HepG2 (cell line): ENCODE results near the gene BLVRA. TPM values are rescaled to one million over a fixed set of nuclear protein-coding genes. Genes with fewer than 3 reads are reported as not detected.
"Not testable (repeated sequence)": the region's sequence is repeated elsewhere in the genome, so short reads cannot be mapped to it uniquely, and the experiment has no call there.

Experiments used
- ATAC-seq: fragments of 200-7000 bp; cut with Tn5 transposase; 3 replicates; pipeline ENCODE4 v1.9.1; 2020; ENCODE audit warnings: mild to moderate bottlenecking, moderate library complexity
- BruUV-seq: library from RNA; stranded (reverse); fragments of 400-500 nt; replicated peaks from 2 replicates; lab custom pipeline; 2021; lab: Mats Ljungman, UMichigan
- CTCF ChIA-PET: fragments of 300-600 bp; formaldehyde crosslinking; extraction: SDS; loops from one replicate; lab custom pipeline; 2021; ENCODE audit warnings: low total read pairs, inconsistent platforms, low intra/inter-chr PET ratio; lab: Yijun Ruan, JAX
- POLR2A ChIA-PET: fragments of 350-600 bp; sonication (Branson Sonifier 250); formaldehyde crosslinking; loops from one replicate; lab custom pipeline; 2020; ENCODE audit warnings: antibody characterized with exemption, inconsistent platforms; lab: Yijun Ruan, JAX
- DNase-seq: peaks from one replicate; pipeline ENCODE4 v3.0.0-alpha.2; 2015; ENCODE audit warnings: low spot score
- FAIRE-seq: peaks from 3 replicates; lab custom pipeline; 2011; peaks lifted over from hg19 to GRCh38; lab: Jason Lieb, UNC
- H2AFZ ChIP-seq: one replicate; pipeline ENCODE4 v1.6.1; 2011; ENCODE audit warnings: low read length, inconsistent platforms
- H3K27ac ChIP-seq: fragments of 300-600 bp; 3 replicates; pipeline ENCODE4 v1.8.0; 2011; ENCODE audit warnings: mixed run types, mild to moderate bottlenecking, mixed read lengths, low read length, inconsistent platforms; ENCODE audit not compliant: insufficient read depth; ENCODE audit errors: extremely low read length
- H3K27me3 ChIP-seq, 2 experiments: fragments of 200-600 bp in 1 of 2; 2 replicates in 1 of 2; 3 replicates in 1 of 2; pipeline versions ENCODE4 v1.6.0 to v1.8.0; 2011; ENCODE audit warnings: low read length in 2 of 2, mild to moderate bottlenecking in 2 of 2, moderate library complexity in 2 of 2, inconsistent platforms in 1 of 2; ENCODE audit not compliant: insufficient read depth in 2 of 2, control insufficient read depth in 1 of 2
- H3K36me3 ChIP-seq, 2 experiments: fragments of 200-600 bp in 1 of 2; replicated peaks in 1 of 2; 2 replicates in 1 of 2; 3 replicates in 1 of 2; pipeline versions ENCODE4 v1.5.1 to v1.8.0; 2011; ENCODE audit warnings: low read length in 2 of 2, inconsistent platforms in 1 of 2; ENCODE audit not compliant: insufficient read depth in 2 of 2, control insufficient read depth in 1 of 2
- H3K4me1 ChIP-seq: 2 replicates; pipeline ENCODE4 v1.5.1; 2012; ENCODE audit warnings: low read length, inconsistent platforms; ENCODE audit not compliant: insufficient read depth
- H3K4me2 ChIP-seq: 2 replicates; pipeline ENCODE4 v1.6.0; 2011; ENCODE audit warnings: low read depth, low read length, inconsistent platforms
- H3K4me3 ChIP-seq, 3 experiments: fragments of 200-600 bp in 1 of 3; sonication (generic), shearing (Covaris generic) in 1 of 3; replicated peaks in 1 of 3; 2 replicates each; pipeline ENCODE4 v1.5.1; 2011 to 2016; ENCODE audit warnings: low read length in 3 of 3, inconsistent platforms in 2 of 3, low read depth in 2 of 3, mild to moderate bottlenecking in 2 of 3, control low read depth in 1 of 3, mixed read lengths in 1 of 3; ENCODE audit not compliant: insufficient read depth in 1 of 3
- H3K79me2 ChIP-seq: one replicate; pipeline ENCODE4 v1.6.1; 2011; ENCODE audit warnings: low read length, inconsistent platforms; ENCODE audit not compliant: insufficient read depth
- H3K9ac ChIP-seq: 2 replicates; pipeline ENCODE4 v1.6.0; 2011; ENCODE audit warnings: mild to moderate bottlenecking, low read depth, low read length, inconsistent platforms; ENCODE audit not compliant: insufficient read depth
- H3K9me3 ChIP-seq: 2 replicates; pipeline ENCODE4 v1.5.1; 2012; ENCODE audit warnings: mild to moderate bottlenecking, low read length
- H4K20me1 ChIP-seq: 2 replicates; pipeline ENCODE4 v1.6.0; 2011; ENCODE audit warnings: inconsistent platforms, mild to moderate bottlenecking, low read length, moderate library complexity; ENCODE audit not compliant: insufficient read depth
- ADNP ChIP-seq: sonication (generic); formaldehyde crosslinking; IDR thresholded peaks from 2 replicates; pipeline ENCODE4 v1.4.0; 2020; ENCODE audit warnings: missing genetic modification reagents
- CAMTA2 ChIP-seq: sonication (generic); formaldehyde crosslinking; IDR thresholded peaks from 2 replicates; pipeline ENCODE4 v1.4.0; 2020; ENCODE audit warnings: mild to moderate bottlenecking, missing genetic modification reagents, borderline replicate concordance
- IRF2 ChIP-seq: IDR thresholded peaks from 2 replicates; pipeline ENCODE4 v1.6.1; 2018; ENCODE audit warnings: missing genetic modification reagents, missing compliant biosample characterization
- JUND ChIP-seq: sonication (generic); formaldehyde crosslinking; IDR thresholded peaks from 2 replicates; pipeline ENCODE4 v1.8.0; 2022; ENCODE audit warnings: mild to moderate bottlenecking, missing genetic modification reagents
- MAZ ChIP-seq, 2 experiments: sonication (generic) in 1 of 2; formaldehyde crosslinking in 1 of 2; IDR thresholded peaks; 2 replicates each; pipeline versions ENCODE4 v1.5.0 to v1.6.1; 2012 to 2020; ENCODE audit warnings: low read depth in 2 of 2, mild to moderate bottlenecking in 2 of 2, borderline replicate concordance in 1 of 2, improper control_type of control experiment in 1 of 2, low read length in 1 of 2, missing genetic modification reagents in 1 of 2, moderate library complexity in 1 of 2
- RCOR2 ChIP-seq: IDR thresholded peaks from 2 replicates; pipeline ENCODE4 v1.6.1; 2016; ENCODE audit warnings: missing biosample characterization, missing genetic modification reagents
- RNF219 ChIP-seq: sonication (generic); formaldehyde crosslinking; IDR thresholded peaks from 2 replicates; pipeline ENCODE4 v1.5.0; 2020; ENCODE audit warnings: mild to moderate bottlenecking, missing genetic modification reagents
- SETDB1 ChIP-seq: sonication (generic); formaldehyde crosslinking; IDR thresholded peaks from 2 replicates; pipeline ENCODE4 v1.5.1; 2020; ENCODE audit warnings: missing genetic modification reagents, mild to moderate bottlenecking, borderline replicate concordance
- ZNF160 ChIP-seq: sonication (generic); formaldehyde crosslinking; IDR thresholded peaks from 2 replicates; pipeline ENCODE4 v1.8.0; 2022; ENCODE audit warnings: mild to moderate bottlenecking, inconsistent platforms, missing genetic modification reagents
- ZNF382 ChIP-seq: sonication (generic); formaldehyde crosslinking; IDR thresholded peaks from 2 replicates; pipeline ENCODE4 v1.5.0; 2020; ENCODE audit warnings: missing genetic modification reagents, mild to moderate bottlenecking, borderline replicate concordance
- ZNF549 ChIP-seq: sonication (generic); formaldehyde crosslinking; IDR thresholded peaks from 2 replicates; pipeline ENCODE4 v1.5.0; 2020; ENCODE audit warnings: missing genetic modification reagents
- ZNF556 ChIP-seq: sonication (generic); formaldehyde crosslinking; IDR thresholded peaks from 2 replicates; pipeline ENCODE4 v1.4.0; 2020; ENCODE audit warnings: mild to moderate bottlenecking, missing genetic modification reagents, borderline replicate concordance
- ZSCAN12 ChIP-seq: sonication (generic); formaldehyde crosslinking; IDR thresholded peaks from 2 replicates; pipeline ENCODE4 v1.9.0; 2021; ENCODE audit warnings: mild to moderate bottlenecking, missing genetic modification reagents
- WGBS: methylation state at CpG from one replicate; pipeline ENCODE4 v1.1.6; 2017; ENCODE audit warnings: low lambda C conversion rate; 5-methylcytosine and 5-hydroxymethylcytosine counted together
- in situ Hi-C: cut with HindIII; loops from 2 replicates; pipeline ENCODE4 v1.10.0; 2017; ENCODE audit warnings: low pct_unique_long_range_greater_than_20kb; ENCODE audit not compliant: extremely low pct_ligation_motif_present
- intact Hi-C: fragments of 100-400 bp; cut with micrococcal nuclease; formaldehyde crosslinking; loops from one replicate; pipeline ENCODE4 v1.10.0; 2022; ENCODE audit not compliant: unreplicated experiment
- polyA plus RNA-seq, 8 experiments: library from polyadenylated mRNA; depleted of rRNA in 3 of 8; stranded (reverse) in 7 of 8; unstranded in 1 of 8; fragments of >200 nt; fragmentation: Illumina TruSeq in 4 of 8; extraction: Trizol in 4 of 8; gene quantifications; 2 replicates each; pipeline versions ENCODE4 v1.2.1 to v1.2.3, GENCODE V29; 2011 to 2016; ENCODE audit warnings: low read depth in 4 of 8, missing spikeins in 1 of 8, mixed read lengths in 1 of 8; ENCODE audit not compliant: insufficient read depth in 1 of 8
- total RNA-seq, 5 experiments: library from RNA; depleted of rRNA; stranded (reverse); fragments of >200 nt; fragmentation: Illumina TruSeq; extraction: Trizol; gene quantifications; 2 replicates each; pipeline ENCODE4 v1.2.3, GENCODE V29; 2016; ENCODE audit warnings: low read depth in 1 of 5

Gene BLVRA
- total and polyA plus RNA-seq, 2 of the 13 experiments (the other 11 are each of a cell fraction or from before 2014, with no cell fraction given), result 39.2 to 64.2 TPM

- BruUV-seq, H3K4me3 ChIP-seq, H3K4me2 ChIP-seq, in situ Hi-C loops, POLR2A ChIA-PET, CTCF ChIA-PET, intact Hi-C loops, H3K36me3 ChIP-seq, H3K9me3 ChIP-seq, DNase-seq, H4K20me1 ChIP-seq, H3K9ac ChIP-seq, H3K27ac ChIP-seq, H3K79me2 ChIP-seq, ATAC-seq, H2AFZ ChIP-seq, FAIRE-seq: not testable (repeated sequence)
- H3K4me1 ChIP-seq, result peaks cover 22% of the 10 kb centered on the region
- peaks cover 0 to 16% of the 10 kb centered on the region in 2 experiments; a peak in 1 of 5 replicates for H3K27me3 ChIP-seq
- 68% methylated on average over 7 of the region's 7 CpGs for whole genome bisulfite sequencing
Observed at GRCh38 chr7:43823425-43823824, 64.9 kb downstream of the BLVRA start.

- intact Hi-C loops, result no loop called here
- in situ Hi-C loops, result no loop called here
- no peak for DNase-seq
- Histone ChIP-seq H3K4me1 (peaks cover 22% of the 10 kb centered on the region), H3K79me2 (no peaks in the 10 kb centered on the region), H3K36me3 (no peaks in the 10 kb centered on the region), H3K4me3 (no peak overlapping the region), H4K20me1 (no peaks in the 10 kb centered on the region), H3K27ac (no peak overlapping the region), H3K9me3 (no peaks in the 10 kb centered on the region), H3K27me3 (peaks cover 0 to 16% of the 10 kb centered on the region in 2 experiments; a peak in 1 of 5 replicates), H2AFZ (no peak overlapping the region), H3K9ac (no peak overlapping the region), H3K4me2 (peak overlapping the region; percentile 23)
- ChIA-PET CTCF (no interaction called here), POLR2A (no interaction called here)
- TF ChIP-seq RCOR2, result no peak
- no peak for TF ChIP-seq ADNP (CRISPR knock-in tag)
- TF ChIP-seq MAZ (IDR thresholded peaks at IDR 0.05; ENCODE audit: borderline replicate concordance, low read depth, low read length), result no peak
- TF ChIP-seq MAZ (CRISPR knock-in tag; IDR thresholded peaks at IDR 0.05; ENCODE audit: low read depth), result no peak
- TF ChIP-seq JUND, result no peak
- TF ChIP-seq IRF2, result no peak
- TF ChIP-seq CAMTA2 (CRISPR knock-in tag), result no peak
- no peak for TF ChIP-seq SETDB1 (CRISPR knock-in tag)
- TF ChIP-seq ZNF549 (CRISPR knock-in tag), result no peak
- TF ChIP-seq ZSCAN12, result no peak
- no peak for TF ChIP-seq ZNF382 (CRISPR knock-in tag)
- no peak for TF ChIP-seq ZNF556 (CRISPR knock-in tag)
- no peak for TF ChIP-seq RNF219
- no peak for TF ChIP-seq ZNF160 (CRISPR knock-in tag)
- WGBS, result 44% methylated on average over 6 of the region's 6 CpGs
- no TSS peak for BruUV-seq
- ATAC-seq, result peak; percentile 59; the same call in 2 of the 3 replicates
- FAIRE-seq, result no peak
Observed at GRCh38 chr7:43823941-43824340, 65.5 kb downstream of the BLVRA start.
